Measurements from ENCODE around the gene LRSAM1.

Gene LRSAM1

GRCh38 chr9:127496974-127497373, 45.7 kb downstream of the LRSAM1 start:
- DNase-seq (ENCODE audit: low read depth in 2 of 2) = no peak

GRCh38 chr9:127497656-127498290, 46.5 kb downstream of the LRSAM1 start:
- DNase-seq (ENCODE audit: low read depth in 2 of 2) = no peak

- DNase-seq (ENCODE audit: low read depth in 2 of 2) = no peak
These were observed 47.0 kb downstream of the LRSAM1 start for GRCh38 chr9:127498298-127498697.

GRCh38 chr9:127500399-127500798, 49.1 kb downstream of the LRSAM1 start:
- DNase-seq (ENCODE audit: low read depth in 2 of 2) = no peak

- no peak for DNase-seq (ENCODE audit: low read depth in 2 of 2)
These were observed 49.6 kb downstream of the LRSAM1 start for GRCh38 chr9:127500862-127501261.

- no peak for DNase-seq (ENCODE audit: low read depth in 2 of 2)
These were observed 50.6 kb downstream of the LRSAM1 start for GRCh38 chr9:127501821-127502343.

- DNase-seq (ENCODE audit: low read depth in 2 of 2) = no peak
These were observed 51.5 kb downstream of the LRSAM1 start for GRCh38 chr9:127502706-127503378.

GRCh38 chr9:127503379-127503921, 52.1 kb downstream of the LRSAM1 start:
- no peak for DNase-seq (ENCODE audit: low read depth in 2 of 2)

GRCh38 chr9:127503947-127504886, 52.9 kb downstream of the LRSAM1 start:
- DNase-seq (ENCODE audit: low read depth in 2 of 2) = peak; percentile 61 to 71

GRCh38 chr9:127504887-127505251, 53.6 kb downstream of the LRSAM1 start:
- DNase-seq (ENCODE audit: low read depth in 2 of 2) = no peak

GRCh38 chr9:127505396-127506116, 54.2 kb downstream of the LRSAM1 start:
- no peak for DNase-seq (ENCODE audit: low read depth in 2 of 2)

- DNase-seq (ENCODE audit: low read depth in 2 of 2) = no peak
These were observed 55.0 kb downstream of the LRSAM1 start for GRCh38 chr9:127506117-127506813.

GRCh38 chr9:127506814-127507750, 55.8 kb downstream of the LRSAM1 start:
- DNase-seq (ENCODE audit: low read depth in 2 of 2) = no peak

GRCh38 chr9:127507751-127508648, 56.7 kb downstream of the LRSAM1 start:
- DNase-seq (ENCODE audit: low read depth in 2 of 2) = no peak

- DNase-seq (ENCODE audit: low read depth in 2 of 2) = no peak
These were observed 57.6 kb downstream of the LRSAM1 start for GRCh38 chr9:127508901-127509260.

- DNase-seq (ENCODE audit: low read depth in 2 of 2) = no peak
These were observed 58.1 kb downstream of the LRSAM1 start for GRCh38 chr9:127509261-127509954.

GRCh38 chr9:127509955-127510299, 58.6 kb downstream of the LRSAM1 start:
- no peak for DNase-seq (ENCODE audit: low read depth in 2 of 2)

GRCh38 chr9:127514468-127514867, 63.2 kb downstream of the LRSAM1 start:
- DNase-seq (ENCODE audit: low read depth in 2 of 2) = no peak
